HFFc6 (cell line): ENCODE results near the gene SPHKAP. TPM values are rescaled to one million over a fixed set of nuclear protein-coding genes. Genes with fewer than 3 reads are reported as not detected.
A peak's percentile ranks its signal among the peaks of the same experiment; 100 is the strongest.
"Not testable (repeated sequence)": the region's sequence is repeated elsewhere in the genome, so short reads cannot be mapped to it uniquely, and the experiment has no call there.

ENCODE experiments used
- DNase-seq: peaks from one replicate; pipeline ENCODE4 v3.0.0-alpha.2; 2018
- H3K27ac Mint-ChIP-seq: 2 replicates; pipeline ENCODE4 v1.8.0; 2020; ENCODE audit warnings: mild to moderate bottlenecking, mixed read lengths
- H3K27me3 Mint-ChIP-seq: 2 replicates; pipeline ENCODE4 v1.8.0; 2021; ENCODE audit warnings: mild to moderate bottlenecking, moderate library complexity, mixed read lengths; ENCODE audit not compliant: insufficient read depth
- H3K36me3 Mint-ChIP-seq: 2 replicates; pipeline ENCODE4 v1.8.0; 2021; ENCODE audit warnings: low read depth, mixed read lengths
- H3K4me1 Mint-ChIP-seq: 2 replicates; pipeline ENCODE4 v1.8.0; 2020; ENCODE audit warnings: low read depth, mixed read lengths
- H3K4me3 Mint-ChIP-seq: 2 replicates; pipeline ENCODE4 v1.8.0; 2020; ENCODE audit warnings: mild to moderate bottlenecking, moderate library complexity, mixed read lengths
- H3K9me3 Mint-ChIP-seq: 2 replicates; pipeline ENCODE4 v1.8.0; 2020; ENCODE audit warnings: mild to moderate bottlenecking, mixed read lengths
- total RNA-seq, 6 experiments: library from RNA; stranded (reverse); fragmentation: NEBNext Ultra II Directional; extraction: Animal tissue kit (Norgen Biotek cat#: 25700); gene quantifications; 2 replicates in 1 of 6; 3 replicates in 5 of 6; pipeline ENCODE4 v1.2.3, GENCODE V29; 2021
- TF ChIP-seq, protein P1 (sequence below): fragments of 200-600 bp; sonication (generic); IDR thresholded peaks from 2 replicates; pipeline ENCODE4 v1.5.0; 2021; ENCODE audit warnings: antibody characterized with exemption, mild to moderate bottlenecking

Gene SPHKAP
- total RNA-seq, 6 experiments from 2014 or later, result 0.52 to 0.94 (median 0.84) TPM

DNA sequence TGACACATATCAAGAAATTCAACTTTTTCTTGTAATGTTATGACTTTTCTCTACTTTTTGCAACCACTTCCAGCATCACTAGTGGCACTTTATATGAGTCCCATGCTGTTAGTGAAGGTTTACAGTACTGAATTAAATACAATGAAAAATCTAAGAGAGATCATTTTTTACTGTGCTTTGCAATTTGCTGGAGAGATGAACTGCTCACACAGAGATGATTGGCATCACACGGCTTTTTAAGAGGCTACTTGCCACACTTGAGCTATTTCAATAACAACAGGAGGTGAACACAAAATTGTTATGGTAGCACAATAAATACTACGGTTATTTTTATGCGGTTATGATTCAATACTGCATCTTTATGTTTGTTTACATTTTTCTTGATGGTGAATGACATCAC is 221.2 kb downstream of the SPHKAP start:
- Mint-ChIP-seq H3K4me1 (no peaks in the 10 kb centered on the region), H3K36me3 (no peaks in the 10 kb centered on the region), H3K9me3 (peaks cover 7% of the 10 kb centered on the region), H3K27me3 (no peaks in the 10 kb centered on the region), H3K27ac (no peak overlapping the region), H3K4me3 (no peak overlapping the region)
- TF ChIP-seq, protein P1, sequence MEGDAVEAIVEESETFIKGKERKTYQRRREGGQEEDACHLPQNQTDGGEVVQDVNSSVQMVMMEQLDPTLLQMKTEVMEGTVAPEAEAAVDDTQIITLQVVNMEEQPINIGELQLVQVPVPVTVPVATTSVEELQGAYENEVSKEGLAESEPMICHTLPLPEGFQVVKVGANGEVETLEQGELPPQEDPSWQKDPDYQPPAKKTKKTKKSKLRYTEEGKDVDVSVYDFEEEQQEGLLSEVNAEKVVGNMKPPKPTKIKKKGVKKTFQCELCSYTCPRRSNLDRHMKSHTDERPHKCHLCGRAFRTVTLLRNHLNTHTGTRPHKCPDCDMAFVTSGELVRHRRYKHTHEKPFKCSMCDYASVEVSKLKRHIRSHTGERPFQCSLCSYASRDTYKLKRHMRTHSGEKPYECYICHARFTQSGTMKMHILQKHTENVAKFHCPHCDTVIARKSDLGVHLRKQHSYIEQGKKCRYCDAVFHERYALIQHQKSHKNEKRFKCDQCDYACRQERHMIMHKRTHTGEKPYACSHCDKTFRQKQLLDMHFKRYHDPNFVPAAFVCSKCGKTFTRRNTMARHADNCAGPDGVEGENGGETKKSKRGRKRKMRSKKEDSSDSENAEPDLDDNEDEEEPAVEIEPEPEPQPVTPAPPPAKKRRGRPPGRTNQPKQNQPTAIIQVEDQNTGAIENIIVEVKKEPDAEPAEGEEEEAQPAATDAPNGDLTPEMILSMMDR, result no peak
- DNase-seq, result no peak

DNA sequence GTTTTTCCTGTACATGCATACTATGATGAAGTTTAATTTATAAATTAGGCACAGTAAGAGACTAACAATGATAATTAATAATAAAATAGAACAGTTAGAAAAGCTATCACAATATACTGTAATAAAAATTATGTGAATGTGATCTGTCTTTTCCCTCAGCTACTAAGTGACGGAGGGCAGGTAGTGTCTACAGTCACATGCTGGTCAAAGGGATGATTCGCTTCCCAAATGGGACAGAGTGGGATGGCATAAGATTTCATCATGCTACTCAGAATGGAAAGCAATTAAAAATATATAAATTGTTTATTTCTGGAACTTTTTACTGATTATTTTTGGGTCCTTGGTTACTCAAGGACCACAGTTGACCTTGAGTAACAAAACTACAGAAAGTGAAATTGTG is 238.5 kb downstream of the SPHKAP start:
- TF ChIP-seq, protein P1, result no peak
- Mint-ChIP-seq H3K36me3 (no peaks in the 10 kb centered on the region), H3K4me1 (peaks cover 7% of the 10 kb centered on the region), H3K27ac (no peak overlapping the region), H3K9me3 (no peaks in the 10 kb centered on the region), H3K4me3 (no peak overlapping the region), H3K27me3 (peaks cover 2% of the 10 kb centered on the region)
- no peak for DNase-seq

DNA sequence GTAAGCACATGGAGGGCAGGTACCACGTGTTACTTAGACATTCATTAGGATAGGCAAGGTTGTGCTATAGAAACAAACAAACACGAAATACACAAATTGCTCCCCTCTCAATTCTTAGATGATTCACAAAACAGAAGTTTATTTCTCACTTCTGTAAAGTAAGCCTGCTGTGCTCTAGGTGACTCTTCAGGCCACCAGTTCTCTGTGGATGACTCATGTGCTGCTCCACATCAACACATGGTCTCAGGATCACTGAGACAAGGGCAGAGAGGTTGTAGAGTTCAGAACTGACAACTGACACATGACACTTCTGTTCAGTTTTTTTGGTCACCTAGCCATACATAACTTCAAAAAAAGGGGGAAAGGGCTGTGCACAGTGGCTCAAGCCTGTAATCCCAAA is 239.5 kb downstream of the SPHKAP start:
- H3K9me3 Mint-ChIP-seq, result no peaks in the 10 kb centered on the region
- peaks cover 7% of the 10 kb centered on the region for H3K4me1 Mint-ChIP-seq
- H3K27ac Mint-ChIP-seq, result no peak overlapping the region
- no peak for DNase-seq
- H3K27me3 Mint-ChIP-seq, result peaks cover 2% of the 10 kb centered on the region
- TF ChIP-seq, protein P1, result no peak
- H3K36me3 Mint-ChIP-seq, result no peaks in the 10 kb centered on the region
- no peak overlapping the region for H3K4me3 Mint-ChIP-seq

DNA sequence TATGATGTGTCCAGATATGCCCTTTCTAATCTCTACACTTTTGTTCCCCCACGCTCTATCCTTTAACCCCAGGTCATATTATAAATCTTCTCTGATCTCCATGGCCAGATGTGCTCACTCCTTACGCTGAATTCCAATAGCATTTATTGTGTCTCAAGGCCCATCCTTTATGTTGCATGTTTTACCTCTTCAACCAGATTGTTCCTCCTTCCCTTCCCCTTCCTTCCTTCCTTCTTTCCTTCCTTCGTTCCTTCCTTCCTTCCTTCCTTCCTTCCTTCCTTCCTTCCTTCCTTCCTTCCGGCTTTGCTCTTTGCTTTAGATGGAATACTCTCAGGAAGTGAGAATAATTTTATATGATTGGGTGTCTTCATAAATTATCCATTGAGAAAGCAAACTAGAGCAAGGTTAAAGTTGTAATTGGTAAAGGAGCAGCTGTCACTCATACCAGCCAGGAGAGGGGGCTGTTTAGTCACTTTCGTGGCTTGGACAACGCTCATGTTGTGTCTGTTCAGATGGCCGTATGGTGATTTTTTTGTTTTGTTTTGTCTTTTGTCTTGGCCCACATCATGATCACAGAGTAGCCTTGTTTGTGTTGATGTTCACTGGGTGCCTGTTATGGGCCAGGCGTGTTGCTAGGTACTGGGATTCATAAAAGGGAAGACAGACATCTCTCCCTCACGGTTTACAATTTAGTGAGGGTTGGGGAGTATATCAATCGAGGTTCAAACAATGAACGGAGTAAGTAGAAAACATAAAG is 242.0 kb downstream of the SPHKAP start:
- TF ChIP-seq, protein P1, result peak; percentile 74
- Mint-ChIP-seq H3K4me3 (peak overlapping the region; percentile 68), H3K36me3 (no peaks in the 10 kb centered on the region), H3K9me3 (no peaks in the 10 kb centered on the region), H3K27ac (no peak overlapping the region), H3K27me3 (peaks cover under 1% of the 10 kb centered on the region; the same call in 1 of the 2 replicates), H3K4me1 (peaks cover 7% of the 10 kb centered on the region)
- DNase-seq, result peak; percentile 27

DNA sequence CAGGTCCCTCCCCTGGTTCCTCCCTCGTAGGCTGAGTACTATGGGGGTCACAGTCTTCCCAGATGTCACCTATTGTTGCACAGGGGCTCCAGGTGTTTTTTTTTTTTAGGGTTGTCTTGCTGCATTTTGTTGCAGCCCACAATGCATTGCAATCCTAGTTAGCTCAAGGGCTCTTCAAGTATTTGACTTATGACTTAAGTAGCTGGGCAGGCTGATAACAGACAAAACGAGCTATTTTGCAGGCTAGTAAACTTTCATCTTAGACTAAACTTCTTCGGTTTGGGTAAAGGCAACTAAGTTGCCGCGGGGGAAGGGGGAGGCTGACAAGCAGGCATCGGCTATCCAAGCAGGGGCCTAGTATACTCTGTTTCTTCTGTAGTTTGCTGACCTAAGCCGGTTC is 245.2 kb downstream of the SPHKAP start:
- not testable (repeated sequence) for DNase-seq, H3K4me1 Mint-ChIP-seq, H3K4me3 Mint-ChIP-seq, H3K27me3 Mint-ChIP-seq, H3K9me3 Mint-ChIP-seq, H3K36me3 Mint-ChIP-seq, H3K27ac Mint-ChIP-seq

DNA sequence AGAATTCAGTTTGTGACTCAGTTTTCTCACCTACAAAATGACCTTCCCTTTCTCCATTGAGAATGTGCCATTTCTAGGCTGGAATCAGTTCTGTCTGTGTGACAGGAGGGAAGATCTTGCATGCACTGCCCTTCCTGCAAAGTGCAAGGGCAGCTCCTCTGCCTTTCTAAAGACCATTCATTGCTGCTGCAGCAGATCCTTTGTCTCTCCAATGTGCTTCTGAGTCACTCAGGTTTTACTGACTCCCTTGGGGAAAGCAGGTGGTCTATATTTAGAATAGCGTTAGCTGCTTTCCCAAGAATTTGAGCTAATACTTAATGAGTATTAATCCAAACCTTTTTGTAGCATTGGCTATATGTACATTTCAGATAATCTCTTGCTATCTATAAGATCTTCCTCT is 247.6 kb downstream of the SPHKAP start:
- Mint-ChIP-seq H3K27me3 (peaks cover 5% of the 10 kb centered on the region; the same call in 1 of the 2 replicates), H3K36me3 (no peaks in the 10 kb centered on the region), H3K9me3 (peaks cover 4% of the 10 kb centered on the region), H3K27ac (no peak overlapping the region), H3K4me3 (no peak overlapping the region), H3K4me1 (no peaks in the 10 kb centered on the region)
- DNase-seq, result no peak
- TF ChIP-seq, protein P1, result no peak
